ENCODE data around the gene RTN4RL1.

Gene RTN4RL1

GRCh38 chr17:2047590-2047989 is 22.5 kb upstream of the RTN4RL1 start:
- DNase-seq (ENCODE audit: low read depth in 2 of 2), result no peak

GRCh38 chr17:2044263-2044894 is 19.2 kb upstream of the RTN4RL1 start:
- no peak for DNase-seq (ENCODE audit: low read depth in 2 of 2)

- DNase-seq (ENCODE audit: low read depth in 2 of 2), result no peak
Measured at GRCh38 chr17:2043785-2044184, 18.7 kb upstream of the RTN4RL1 start.

GRCh38 chr17:2042933-2043332 is 17.8 kb upstream of the RTN4RL1 start:
- DNase-seq (ENCODE audit: low read depth in 2 of 2), result no peak

GRCh38 chr17:2042390-2042847 is 17.3 kb upstream of the RTN4RL1 start:
- no peak for DNase-seq (ENCODE audit: low read depth in 2 of 2)

GRCh38 chr17:2041561-2042389 is 16.6 kb upstream of the RTN4RL1 start, which contains the start of gene OVCA2:
Gene OVCA2 (plus strand): TSS chr17:2042022. CDS start chr17:2042048, 26 bp downstream.
- DNase-seq (ENCODE audit: low read depth in 2 of 2), result peak; percentile 95

- DNase-seq (ENCODE audit: low read depth in 2 of 2), result no peak
Measured at GRCh38 chr17:2040942-2041560, 15.9 kb upstream of the RTN4RL1 start.

GRCh38 chr17:2040219-2040827 is 15.2 kb upstream of the RTN4RL1 start:
- no peak for DNase-seq (ENCODE audit: low read depth in 2 of 2)

- DNase-seq (ENCODE audit: low read depth in 2 of 2), result no peak
Measured at GRCh38 chr17:2037155-2037554, 12.0 kb upstream of the RTN4RL1 start.

GRCh38 chr17:2035541-2036488 is 10.7 kb upstream of the RTN4RL1 start:
- DNase-seq (ENCODE audit: low read depth in 2 of 2), result no peak

GRCh38 chr17:2034806-2035540 is 9.8 kb upstream of the RTN4RL1 start:
- no peak for DNase-seq (ENCODE audit: low read depth in 2 of 2)

- no peak for DNase-seq (ENCODE audit: low read depth in 2 of 2)
Measured at GRCh38 chr17:2034157-2034556, 9.0 kb upstream of the RTN4RL1 start.

- no peak for DNase-seq (ENCODE audit: low read depth in 2 of 2)
Measured at GRCh38 chr17:2033153-2033552, 8.0 kb upstream of the RTN4RL1 start.

GRCh38 chr17:2030779-2031163 is 5.6 kb upstream of the RTN4RL1 start:
- DNase-seq (ENCODE audit: low read depth in 2 of 2), result peak in 1 of 2 donors; percentile 46

GRCh38 chr17:2029911-2030778 is 5.0 kb upstream of the RTN4RL1 start, which contains the start of gene DPH1:
Gene DPH1 (plus strand): TSS chr17:2030153. CDS start chr17:2030170, 17 bp downstream.
- peak; percentile 83 for DNase-seq (ENCODE audit: low read depth in 2 of 2)

- no peak for DNase-seq (ENCODE audit: low read depth in 2 of 2)
Measured at GRCh38 chr17:2028737-2029136, 3.6 kb upstream of the RTN4RL1 start.

GRCh38 chr17:2028234-2028614 is 3.1 kb upstream of the RTN4RL1 start:
- DNase-seq (ENCODE audit: low read depth in 2 of 2), result no peak

- DNase-seq (ENCODE audit: low read depth in 2 of 2), result no peak
Measured at GRCh38 chr17:2027528-2028233, 2.5 kb upstream of the RTN4RL1 start.

All from stimulated activated CD4-positive, alpha-beta T cell treated with anti-CD3 and anti-CD28 coated beads, Interleukin-4, amount 100 ng/mL, for 48 hours (primary cell).